Medulla oblongata (tissue), 1 donor: ENCODE results near the gene CXCL12.

Source experiments
- DNase-seq: peaks from one replicate; pipeline ENCODE4 v3.0.0-alpha.2; 2015; ENCODE audit errors: extremely low spot score

CXCL12 gene

DNA sequence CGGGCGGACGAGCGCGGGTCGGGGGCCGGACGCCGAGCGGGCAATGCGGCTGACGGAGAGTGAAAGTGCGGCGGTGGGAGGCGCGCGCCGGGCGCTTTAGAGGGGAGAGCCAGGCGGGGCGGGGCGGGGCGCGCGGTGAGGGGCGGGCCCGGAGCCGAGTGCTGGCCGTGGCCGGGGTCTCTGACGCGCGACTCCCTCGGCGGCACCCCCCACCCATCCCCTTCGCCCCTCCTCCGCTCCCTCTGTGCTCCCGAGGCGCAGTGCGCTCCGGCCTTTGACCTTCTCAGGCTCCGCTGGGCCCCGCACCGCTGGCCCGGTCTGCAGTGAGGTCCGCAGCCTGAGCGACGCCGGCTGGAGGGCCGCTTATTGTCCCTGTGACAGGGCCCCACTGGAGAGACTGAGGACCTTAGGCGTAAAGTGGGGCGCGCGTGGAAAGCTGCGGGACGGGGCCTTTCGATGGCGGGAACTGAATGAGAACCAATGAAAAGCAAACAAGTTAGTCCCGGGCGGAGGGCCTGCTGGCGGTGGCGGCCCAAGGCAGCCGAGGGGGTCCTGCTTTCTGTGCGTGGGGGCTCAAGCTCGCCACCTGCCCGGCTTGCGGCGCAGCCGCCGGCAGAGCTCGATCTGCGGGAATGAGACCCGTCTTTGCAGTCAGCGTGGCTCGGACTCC, at the start of gene CXCL12:
Gene CXCL12, minus strand, starts transcription at position 72 of the 670 bp plus-strand sequence. CDS start 92 bp downstream, outside the sequence.
- DNase-seq = no peak

DNA sequence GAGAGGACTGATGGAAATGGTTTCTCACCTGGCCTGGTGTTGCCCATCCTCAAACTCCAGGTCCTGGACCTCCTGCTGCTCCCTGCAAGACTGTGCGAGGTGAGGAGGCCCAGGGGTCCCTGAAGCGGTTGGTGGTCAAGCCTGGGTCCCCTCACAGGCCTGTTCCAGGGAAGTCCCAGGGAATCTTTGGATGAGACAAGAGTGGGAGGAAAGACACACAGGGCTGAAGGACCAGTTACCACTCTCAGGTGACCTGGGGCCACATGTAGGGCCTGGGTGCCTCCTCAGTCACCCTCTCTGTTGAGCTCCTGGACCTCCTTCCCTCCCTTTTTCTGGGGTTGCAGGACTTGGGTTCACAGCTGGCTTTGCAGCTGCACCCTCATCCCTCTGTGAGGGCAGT, 42.6 kb upstream of the CXCL12 start:
- no peak for DNase-seq

DNA sequence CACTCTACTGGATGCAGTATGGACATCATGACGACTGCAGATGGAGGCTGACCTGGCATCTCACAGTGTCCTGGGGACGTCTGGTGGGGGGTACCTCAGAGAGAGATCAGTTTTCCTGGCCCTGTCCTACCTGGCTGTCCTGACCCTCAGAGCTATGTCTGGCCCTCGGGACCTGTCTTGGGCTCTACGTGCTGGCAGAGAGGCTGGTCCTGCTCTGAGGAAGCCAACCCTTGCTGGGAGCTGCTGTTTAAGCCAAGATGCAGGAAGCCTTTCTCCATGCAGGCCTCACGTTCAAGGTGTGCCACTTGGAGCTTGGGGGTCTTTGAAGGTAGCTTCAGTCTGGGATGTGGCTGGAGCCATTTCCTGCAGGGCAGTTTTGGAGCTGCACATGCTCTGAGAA, 42.1 kb upstream of the CXCL12 start:
- no peak for DNase-seq

DNA sequence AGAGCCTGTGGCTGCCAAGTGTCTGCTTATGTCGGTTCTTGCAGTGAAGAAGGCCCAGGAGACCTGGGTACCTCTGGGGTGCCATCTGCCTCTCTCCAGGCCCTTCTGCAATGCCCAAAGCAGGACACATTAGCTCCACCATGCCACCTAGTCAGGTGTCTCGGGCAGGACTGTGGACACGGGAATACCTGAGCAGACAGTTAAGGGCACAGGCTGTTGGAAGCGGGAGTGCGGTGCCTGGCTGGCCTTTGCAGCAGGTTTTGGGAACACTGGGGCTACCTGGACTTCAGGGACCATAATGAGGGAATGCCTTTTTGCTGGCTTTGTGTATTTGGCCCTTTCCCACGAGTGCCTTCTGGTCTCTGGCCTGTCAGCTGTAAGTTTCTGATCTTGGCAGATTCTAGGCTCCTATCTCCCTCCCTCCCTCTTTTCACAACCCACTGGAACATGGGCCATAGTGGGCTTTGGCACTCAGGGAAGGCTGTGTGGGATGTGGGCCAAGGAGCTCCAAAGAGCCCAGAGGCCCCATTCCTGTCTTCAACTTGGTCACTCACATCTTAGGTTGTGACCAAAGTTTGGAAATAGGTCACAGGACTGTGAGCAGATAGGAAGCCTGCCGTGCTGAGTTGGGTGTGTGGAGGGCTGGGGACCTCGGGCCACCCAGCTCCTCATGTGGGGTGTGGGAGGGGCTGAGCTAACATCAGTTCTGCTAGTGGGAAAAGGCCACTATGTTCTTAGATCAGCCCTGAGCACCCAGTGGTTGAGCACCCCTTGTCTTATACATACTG, 41.5 kb upstream of the CXCL12 start:
- no peak for DNase-seq

DNA sequence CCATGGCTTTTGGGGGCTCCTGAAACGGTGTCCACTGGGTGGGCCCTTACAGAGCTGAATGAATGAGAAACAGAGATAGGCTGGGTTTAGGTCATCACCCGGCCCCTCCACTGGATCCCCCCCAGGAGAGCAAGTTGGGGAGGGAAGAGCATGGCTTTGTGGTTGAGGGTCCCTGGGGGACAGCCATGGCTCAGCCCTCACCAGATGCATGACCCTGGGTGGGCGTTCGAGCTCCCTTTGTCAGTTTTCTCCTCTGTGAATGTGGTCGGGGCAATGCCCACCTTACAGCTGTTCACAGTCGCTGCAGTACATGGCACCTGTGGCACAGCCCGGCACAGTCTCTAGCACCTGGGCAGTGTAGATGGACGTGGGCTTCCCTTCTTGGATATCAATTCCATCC, 40.6 kb upstream of the CXCL12 start:
- no peak for DNase-seq

DNA sequence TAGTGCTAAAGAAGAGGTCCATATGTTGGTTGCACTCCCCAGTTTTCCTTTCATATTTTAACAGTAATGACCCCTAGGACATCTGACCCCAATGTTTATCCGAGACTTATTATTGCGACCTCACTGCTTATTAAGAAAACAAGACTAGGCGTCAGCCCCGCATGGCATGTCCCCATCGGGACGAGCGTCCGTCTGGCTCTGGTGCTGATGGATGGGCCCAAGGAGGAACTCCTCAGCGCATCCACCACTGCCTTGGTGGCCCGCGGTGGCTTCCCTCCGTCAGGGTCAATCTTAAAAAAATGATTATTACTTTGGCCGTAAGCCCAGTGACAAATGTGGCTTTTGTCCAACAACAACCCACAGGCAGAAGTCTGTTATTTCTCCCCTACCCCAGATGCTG, 40.1 kb upstream of the CXCL12 start:
- no peak for DNase-seq

DNA sequence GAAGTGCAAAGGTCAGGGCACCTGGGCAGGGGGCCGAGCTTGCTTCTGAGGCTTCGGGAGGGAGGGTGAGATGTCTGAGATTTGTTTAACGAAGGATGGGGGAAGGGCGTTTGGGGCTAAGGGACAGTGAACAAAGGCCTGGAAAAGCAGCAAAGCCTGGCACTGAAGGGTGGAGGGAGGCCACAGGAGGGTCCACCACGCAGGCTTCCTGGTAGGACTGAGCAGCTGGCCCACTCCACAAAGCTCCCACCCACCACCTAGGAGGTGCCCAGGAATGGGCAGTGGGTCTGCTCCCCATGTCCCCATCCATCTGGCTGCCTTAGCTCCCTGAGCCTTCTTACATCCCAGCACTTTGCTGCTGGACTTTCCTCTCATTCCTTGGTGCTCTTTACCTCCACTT, 39.4 kb upstream of the CXCL12 start:
- DNase-seq = no peak

DNA sequence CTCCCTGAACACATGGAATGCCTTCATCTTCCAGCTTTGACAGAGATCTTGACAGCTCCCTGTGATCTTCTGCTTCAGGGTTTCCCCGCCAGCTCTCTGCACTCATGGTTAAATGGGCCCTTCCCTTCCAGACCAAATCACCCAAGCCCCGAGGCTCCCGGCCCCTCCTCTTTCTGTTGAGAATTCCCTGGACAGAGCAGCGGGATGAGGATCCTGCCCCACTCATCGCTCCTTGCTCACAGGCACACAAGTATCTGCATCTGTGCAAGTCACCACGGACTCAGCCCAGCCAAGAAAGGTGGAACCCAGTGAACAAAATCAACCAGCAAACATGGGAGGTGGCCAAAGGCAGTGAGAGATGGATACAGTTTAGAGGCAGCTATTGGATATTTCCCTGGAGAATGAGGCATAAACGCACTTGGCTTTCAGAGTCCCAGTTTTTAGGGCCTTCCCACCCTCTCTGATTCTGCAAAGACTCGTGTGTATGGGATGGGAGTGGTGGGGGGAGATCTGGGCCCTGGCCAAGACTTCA, 37.7 kb upstream of the CXCL12 start:
- no peak for DNase-seq

DNA sequence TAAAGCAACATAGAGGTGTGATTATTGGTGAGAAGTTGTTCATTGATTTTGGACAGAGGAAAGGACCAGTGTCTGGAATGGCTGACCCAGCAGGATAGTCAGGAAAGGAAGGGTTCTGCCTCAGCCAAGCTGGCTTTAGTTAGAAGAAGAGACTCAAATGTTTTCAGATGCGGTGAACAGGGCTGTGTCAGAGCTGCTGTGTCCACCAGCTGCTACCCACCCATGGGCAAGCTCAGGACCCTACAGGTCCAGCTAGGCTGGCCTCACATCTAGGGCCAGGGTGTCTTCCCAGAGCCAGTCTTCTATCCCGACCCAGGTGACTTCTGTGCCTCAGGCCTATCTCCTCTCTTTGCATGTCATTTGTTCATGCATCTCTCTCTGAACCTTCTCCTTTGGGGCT, 37.3 kb upstream of the CXCL12 start:
- no peak for DNase-seq

DNA sequence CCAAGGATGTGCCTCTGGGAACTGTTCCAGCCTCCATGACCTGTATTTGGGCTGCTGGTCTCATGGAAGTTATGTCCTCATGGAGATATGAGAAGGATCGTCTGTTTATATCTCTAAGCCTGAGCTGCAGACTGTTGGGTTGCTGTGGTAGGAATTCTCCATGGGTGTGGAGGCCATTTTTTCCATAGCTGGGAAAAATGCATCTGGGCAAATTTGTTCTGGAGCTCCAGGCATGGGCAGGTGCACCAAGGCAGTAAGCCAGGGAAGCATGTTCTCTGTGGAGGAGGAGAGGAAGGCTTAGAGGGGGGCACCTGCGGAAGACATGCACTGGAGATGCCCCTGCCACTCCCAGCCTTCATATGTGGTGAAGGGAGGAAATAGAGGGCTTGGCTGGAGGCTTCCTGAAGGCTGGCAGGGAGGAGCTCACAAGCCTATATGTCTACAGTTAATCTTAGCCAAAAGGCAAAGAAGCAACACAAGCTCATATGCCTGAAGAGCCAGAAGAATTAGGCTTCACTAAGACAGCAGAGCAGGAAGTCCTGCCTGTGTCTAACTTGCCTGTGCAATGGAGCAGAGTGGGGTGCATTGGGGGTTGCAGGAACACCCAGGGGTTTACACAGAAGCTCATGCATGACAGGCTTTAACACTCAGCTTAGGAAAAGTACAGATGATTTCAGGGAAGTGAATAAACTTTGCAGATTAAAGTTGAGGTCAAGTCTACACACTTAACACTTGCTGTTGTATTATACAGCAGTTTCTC, 35.1 kb upstream of the CXCL12 start:
- no peak for DNase-seq

DNA sequence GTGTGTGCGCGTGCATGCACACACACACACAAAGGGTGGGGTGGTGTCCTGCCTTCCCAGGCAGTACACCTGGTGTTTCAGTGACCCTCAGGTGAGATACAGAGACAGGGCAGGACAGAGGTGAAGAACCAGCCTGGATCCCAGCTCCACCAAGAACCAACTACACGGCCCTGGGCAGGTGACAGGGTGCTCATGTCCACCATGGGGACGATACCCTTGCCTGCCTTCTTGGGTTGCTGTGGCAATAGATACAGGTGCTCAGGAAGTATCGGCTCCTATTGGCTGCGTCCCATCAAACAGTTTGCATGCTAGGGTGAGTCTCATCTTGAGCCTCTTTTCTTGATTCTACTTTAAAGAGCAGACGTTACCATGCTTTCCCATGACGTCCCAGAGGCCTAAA, 33.7 kb upstream of the CXCL12 start:
- no peak for DNase-seq

DNA sequence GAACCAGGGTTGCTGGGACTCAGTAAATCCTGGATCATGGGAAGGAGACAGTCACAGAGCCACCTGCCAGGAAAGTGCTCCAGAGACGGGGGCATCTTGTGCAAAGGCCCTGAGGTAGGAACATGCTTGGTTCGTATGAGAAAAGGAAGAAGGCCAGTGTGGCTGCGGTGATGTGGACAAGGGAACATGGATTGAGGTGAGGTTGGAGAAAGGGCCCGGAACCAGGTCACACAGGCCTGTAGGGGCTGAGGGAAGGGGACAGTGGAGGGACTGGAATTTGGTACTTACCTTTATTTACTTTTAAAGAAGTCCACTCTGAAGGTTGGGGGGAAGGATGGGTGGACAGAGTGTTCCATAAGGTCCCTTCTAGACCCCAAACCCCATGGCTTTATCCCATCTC, 32.9 kb upstream of the CXCL12 start:
- no peak for DNase-seq

DNA sequence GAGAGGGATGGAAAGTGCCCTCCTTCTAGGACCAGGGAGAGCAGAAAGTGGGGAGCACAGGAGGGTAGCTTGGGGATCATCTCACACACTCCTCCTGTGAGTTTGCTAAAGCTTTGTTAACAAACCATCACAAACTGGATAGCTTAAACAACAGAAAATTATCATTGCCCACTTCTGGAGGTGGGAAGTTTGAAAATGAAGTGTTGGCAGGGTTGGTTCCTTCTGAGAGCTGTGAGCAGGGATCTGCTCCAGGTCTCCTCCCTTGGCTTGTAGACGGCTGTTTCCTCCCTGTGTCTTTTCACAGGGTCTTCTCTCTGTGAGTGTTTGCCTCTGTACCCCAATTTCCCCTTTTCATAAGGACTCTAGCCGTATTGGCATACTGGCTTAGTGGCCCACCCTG, 32.0 kb upstream of the CXCL12 start:
- DNase-seq = peak; percentile 9

DNA sequence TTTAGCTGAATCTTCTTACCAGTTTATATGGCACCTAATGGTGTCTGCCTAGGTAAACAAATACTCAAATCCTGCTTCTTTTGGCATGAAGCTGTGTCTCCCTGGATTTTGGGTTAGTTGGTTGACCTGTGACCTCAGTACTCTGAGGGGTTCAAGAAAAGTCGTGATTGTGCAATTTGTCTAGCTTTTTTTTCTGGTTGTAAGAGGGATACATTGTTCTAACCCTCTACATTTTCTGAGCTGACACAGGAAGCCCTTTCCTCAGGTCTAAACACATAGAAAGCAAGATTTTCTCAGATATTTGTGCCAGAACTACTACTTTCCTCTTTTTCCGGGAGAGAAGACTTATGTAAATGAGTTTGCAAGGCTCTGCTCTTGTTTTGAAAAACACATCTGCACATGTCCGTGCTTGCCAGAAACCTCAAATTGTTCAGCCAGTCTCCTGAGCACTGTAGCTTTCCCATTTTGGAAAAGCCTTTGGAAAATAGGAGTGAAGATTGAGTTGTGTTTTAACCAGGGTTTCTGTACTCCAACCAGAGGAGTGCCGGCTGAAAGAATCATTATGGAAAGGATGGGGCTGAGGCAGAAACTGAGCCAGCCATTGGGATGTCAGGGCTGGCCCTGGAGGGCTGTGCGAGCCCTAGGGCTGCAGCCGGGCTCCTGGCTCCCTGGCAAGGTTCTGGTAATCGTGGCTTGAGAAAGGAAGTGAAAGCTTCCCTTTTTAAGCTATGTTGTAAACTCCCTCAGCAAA, 31.3 kb upstream of the CXCL12 start:
- DNase-seq = peak; percentile 26

DNA sequence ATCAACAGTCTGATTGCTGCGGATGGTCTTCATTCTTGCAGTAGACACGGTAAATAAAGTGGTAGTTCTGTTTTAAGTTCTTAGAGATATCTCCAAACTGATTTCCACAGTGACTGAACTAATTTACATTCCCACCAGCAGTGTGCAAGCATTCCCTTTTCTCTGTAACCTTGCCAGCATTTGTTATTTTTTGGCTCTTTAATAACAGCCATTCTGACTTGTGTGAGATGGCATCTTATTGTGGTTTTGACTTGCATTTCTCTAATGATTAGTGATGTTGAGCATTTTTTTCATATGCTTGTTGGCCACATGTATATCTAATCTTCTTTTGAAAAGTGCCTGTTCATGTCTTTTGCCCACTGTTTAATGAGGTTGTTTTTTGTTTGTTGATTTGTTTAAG, 30.2 kb upstream of the CXCL12 start:
- DNase-seq = no peak

DNA sequence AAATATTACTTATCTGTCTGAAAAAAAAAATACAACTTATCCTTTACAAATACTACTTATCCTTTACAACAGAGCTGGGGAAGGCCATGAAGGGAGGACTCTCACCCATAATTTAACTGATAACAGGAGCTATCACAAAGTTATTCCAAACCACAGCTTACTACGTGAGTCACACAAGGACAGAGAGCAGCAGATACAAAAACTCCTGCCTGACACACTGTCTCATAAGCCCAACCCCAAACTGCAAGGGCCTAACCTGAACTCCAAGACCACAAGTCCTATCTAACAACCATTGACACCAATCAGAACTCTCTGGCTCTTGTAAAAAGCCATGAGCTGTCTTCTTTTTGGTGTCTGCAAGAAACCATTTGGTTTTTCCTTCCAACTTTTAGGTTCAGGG, 28.5 kb upstream of the CXCL12 start:
- no peak for DNase-seq

DNA sequence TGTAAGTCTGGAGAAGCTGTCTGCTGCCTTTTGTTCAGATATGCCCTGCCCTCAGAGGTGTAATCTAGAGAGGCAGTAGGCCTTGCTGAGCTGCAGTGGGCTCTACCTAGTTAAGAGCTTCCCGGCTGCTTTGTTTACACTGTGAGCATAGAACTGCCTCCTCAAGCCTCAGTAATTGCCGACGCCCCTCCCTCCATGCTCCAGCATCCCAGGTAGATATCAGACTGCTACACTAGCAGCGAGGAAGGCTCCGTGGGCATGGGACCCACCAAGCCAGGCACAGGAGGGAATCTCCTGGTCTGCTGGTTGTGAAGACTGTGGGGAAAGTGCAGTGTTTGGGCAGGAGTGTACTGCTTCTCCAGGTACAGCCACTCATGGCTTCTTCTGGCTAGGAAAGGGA, 26.4 kb upstream of the CXCL12 start:
- no peak for DNase-seq

DNA sequence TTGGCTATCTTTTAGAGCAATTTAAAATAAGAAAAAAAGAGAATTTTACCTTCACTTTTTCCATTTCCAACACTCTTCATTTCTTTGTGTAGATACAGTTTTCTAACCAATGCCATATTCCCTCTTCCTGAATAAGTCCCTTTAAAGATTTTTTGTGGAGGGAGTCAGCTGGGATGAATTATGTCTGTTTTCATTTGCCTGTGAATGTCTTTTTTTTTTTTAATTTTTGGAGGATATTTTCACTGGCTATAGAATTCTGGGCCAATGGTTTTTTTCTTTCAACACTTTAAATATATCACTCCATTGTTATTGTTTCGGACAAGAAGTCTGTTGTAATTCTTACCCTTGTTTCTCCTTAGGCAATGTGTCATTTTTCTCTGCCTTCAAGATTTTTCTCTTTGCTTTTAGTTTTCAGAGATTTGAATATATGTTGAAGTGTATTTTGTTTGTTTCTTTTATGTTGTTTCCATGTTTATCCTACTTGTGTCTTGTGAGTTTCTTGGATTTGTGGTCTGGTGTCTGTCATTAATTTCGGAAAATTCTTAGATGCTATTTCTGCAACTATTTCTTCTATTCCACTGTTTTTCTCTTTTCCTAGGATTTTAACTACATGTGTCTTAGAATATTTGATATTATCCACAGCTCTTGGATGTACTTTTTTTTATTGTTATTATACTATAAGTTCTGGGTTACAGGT, 20.0 kb upstream of the CXCL12 start:
- no peak for DNase-seq

DNA sequence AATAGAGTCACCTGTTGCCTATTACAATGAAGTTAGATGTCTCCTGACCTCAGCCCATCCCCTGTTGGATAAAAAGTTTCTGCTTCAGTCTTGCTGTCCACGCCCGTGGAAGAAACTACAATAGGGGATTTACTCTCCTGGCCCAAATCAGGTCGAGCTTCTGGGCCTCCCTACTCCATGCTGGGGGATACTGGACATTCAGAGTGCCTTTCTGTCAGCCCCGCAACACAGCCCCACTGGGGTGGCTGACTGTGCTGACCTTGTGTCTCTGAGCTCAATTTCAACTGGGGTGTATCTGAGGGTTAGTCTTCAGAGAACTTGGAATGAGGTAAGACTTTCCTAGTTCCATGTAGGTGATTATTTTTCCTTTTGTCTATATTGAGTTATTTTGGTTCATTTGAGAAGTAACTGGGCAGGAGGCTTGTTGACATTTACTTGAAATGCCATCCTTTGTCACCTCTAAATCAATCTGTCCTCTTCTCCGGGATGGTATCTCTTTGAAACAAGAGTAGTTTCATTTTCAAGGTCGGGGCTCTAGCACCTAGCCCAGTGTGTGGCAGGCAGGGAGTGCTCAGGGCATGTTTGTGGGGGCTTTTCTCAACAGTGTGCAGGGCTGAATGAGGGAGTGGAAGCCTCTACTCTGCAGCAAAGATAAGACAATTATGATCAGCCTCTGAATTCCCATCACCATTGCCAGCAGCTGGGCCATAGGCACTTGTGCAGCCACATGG, 17.7 kb upstream of the CXCL12 start:
- no peak for DNase-seq

DNA sequence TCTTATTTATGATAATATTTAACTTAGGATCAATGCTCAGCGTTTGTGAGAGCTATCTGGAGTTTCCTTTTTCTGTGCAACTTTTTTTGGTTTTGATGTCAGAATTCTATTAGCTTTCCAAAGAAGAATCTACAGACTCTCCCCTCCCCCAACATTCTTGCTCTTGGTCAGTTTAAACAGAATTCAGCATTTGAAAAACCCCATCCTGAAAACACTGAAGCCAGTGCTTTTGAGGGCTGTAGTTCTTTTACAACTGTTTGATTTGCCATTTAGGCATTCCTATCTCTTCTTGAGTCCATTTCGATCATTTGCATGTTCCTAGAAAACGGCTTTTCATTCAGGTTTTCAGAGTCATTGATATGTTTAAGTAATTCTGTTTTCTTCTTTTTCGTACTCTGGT, 15.6 kb upstream of the CXCL12 start:
- no peak for DNase-seq
